ENCODE measurements around the gene DDT.
"Not testable (repeated sequence)": the region's sequence is repeated elsewhere in the genome, so short reads cannot be mapped to it uniquely, and the experiment has no call there.

DDT gene

DNA sequence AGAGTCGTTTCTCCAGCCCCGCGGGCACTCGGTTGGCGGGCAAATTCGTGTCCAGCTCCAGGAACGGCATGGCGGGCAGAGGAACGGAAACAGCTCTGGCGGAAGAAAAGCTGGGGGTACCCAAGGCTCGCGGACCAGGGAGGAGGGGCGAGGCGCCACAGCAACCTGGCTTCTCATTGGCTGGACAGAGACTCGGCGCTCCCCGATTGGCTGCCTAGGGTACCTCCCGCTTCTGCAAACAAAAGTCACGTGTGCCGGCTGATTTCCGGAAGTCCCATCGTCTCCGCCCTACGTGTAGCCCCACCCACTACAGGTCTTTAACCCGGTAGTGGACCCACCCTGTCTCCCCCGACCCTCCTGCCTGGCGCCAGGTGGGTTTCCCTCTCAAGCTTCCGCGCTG, at the start of gene DDT:
TSS of gene DDT (minus strand) at position 97 of the 400 bp plus-strand sequence. CDS start at position 70, 27 bp downstream.
- H2AFZ ChIP-seq (ENCODE audit: low read length); H3K4me1 ChIP-seq (ENCODE audit: insufficient read depth, low read length, severe bottlenecking); H3K27ac ChIP-seq (ENCODE audit: low read depth, low read length, poor library complexity, severe bottlenecking); H3K4me2 ChIP-seq (ENCODE audit: low read length); H3K27me3 ChIP-seq (ENCODE audit: insufficient read depth, low read length); H3K4me3 ChIP-seq (ENCODE audit: low read depth, low read length, poor library complexity, severe bottlenecking); H3K9ac ChIP-seq (ENCODE audit: low read length); H3K9me3 ChIP-seq (ENCODE audit: low read length); H3K9me2 ChIP-seq (ENCODE audit: low read depth, low read length); H4K20me1 ChIP-seq (ENCODE audit: insufficient read depth, low read length); H3F3A ChIP-seq (ENCODE audit: insufficient read depth, low read length); H3K79me2 ChIP-seq (ENCODE audit: insufficient read depth, low read length): not testable (repeated sequence)
- H3K36me3 ChIP-seq (ENCODE audit: insufficient read depth, low read length) = peaks cover 27% of the 10 kb centered on the region

DNA sequence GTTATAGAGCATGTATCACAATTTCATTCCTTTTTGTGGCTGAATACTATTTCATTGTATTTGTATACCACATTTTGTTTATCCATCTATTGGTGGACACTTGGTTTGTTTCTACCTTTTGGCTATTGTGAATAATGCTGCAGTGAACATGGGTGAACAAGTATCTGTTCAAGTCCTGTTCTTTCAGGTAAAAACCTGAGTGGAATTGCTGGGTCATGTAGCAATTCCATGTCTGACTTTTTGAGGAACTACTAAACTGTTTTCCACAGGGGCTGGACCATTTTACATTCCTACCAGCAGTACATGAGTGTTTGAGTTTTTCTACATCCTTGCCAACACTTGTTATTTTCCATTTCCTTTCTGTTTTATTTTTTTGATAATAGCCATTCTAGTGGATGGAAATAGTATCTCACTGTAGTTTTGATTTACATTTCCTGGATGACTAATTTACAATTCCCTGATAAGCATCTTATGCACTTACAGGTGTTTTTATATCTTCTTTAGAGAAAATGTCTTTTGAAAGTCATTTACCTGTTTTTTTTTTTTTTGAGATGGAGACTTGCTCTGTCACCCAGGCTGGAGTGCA, 49.1 kb upstream of the DDT start:
- TF ChIP-seq EZH2 (IDR thresholded peaks at IDR 0.05; ENCODE audit: borderline replicate concordance, low read length) = no peak
- TF ChIP-seq, protein P1, sequence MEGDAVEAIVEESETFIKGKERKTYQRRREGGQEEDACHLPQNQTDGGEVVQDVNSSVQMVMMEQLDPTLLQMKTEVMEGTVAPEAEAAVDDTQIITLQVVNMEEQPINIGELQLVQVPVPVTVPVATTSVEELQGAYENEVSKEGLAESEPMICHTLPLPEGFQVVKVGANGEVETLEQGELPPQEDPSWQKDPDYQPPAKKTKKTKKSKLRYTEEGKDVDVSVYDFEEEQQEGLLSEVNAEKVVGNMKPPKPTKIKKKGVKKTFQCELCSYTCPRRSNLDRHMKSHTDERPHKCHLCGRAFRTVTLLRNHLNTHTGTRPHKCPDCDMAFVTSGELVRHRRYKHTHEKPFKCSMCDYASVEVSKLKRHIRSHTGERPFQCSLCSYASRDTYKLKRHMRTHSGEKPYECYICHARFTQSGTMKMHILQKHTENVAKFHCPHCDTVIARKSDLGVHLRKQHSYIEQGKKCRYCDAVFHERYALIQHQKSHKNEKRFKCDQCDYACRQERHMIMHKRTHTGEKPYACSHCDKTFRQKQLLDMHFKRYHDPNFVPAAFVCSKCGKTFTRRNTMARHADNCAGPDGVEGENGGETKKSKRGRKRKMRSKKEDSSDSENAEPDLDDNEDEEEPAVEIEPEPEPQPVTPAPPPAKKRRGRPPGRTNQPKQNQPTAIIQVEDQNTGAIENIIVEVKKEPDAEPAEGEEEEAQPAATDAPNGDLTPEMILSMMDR (IDR thresholded peaks at IDR 0.05; ENCODE audit: low read length) = no peak

DNA sequence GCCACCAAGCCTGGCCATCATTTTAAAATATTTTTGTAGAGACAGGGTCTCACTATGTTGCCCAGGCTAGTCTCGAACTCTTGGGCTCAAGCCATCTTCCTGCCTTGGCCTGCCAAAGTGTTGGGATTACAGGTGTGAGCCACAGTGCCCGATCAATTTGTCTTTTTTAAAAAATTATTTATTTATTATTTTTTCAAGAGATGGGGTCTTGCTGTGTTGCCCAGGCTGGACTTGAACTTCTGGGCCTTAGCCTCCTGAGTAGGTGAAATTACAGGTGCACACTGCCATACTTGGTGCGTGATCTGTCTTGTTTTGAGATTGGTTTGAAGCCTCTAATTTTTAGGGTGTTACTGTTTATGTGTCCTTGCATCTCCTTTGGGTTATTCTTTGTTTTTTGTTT, 47.1 kb upstream of the DDT start:
- H3K4me2 ChIP-seq (ENCODE audit: low read length) = no peak overlapping the region
- H3K9me3 ChIP-seq (ENCODE audit: low read length) = peaks cover 2% of the 10 kb centered on the region; the same call in 1 of the 2 replicates
- H2AFZ ChIP-seq (ENCODE audit: low read length) = no peak overlapping the region
- H3K27me3 ChIP-seq (ENCODE audit: insufficient read depth, low read length) = no peaks in the 10 kb centered on the region
- no peaks in the 10 kb centered on the region for H3K9me2 ChIP-seq (ENCODE audit: low read depth, low read length)
- no peaks in the 10 kb centered on the region for H3F3A ChIP-seq (ENCODE audit: insufficient read depth, low read length)
- peaks cover 24% of the 10 kb centered on the region for H3K79me2 ChIP-seq (ENCODE audit: insufficient read depth, low read length)
- H4K20me1 ChIP-seq (ENCODE audit: insufficient read depth, low read length) = no peaks in the 10 kb centered on the region
- H3K36me3 ChIP-seq (ENCODE audit: insufficient read depth, low read length) = peaks cover 18% of the 10 kb centered on the region
- no peaks in the 10 kb centered on the region for H3K4me1 ChIP-seq (ENCODE audit: insufficient read depth, low read length, severe bottlenecking)
- no peak overlapping the region for H3K9ac ChIP-seq (ENCODE audit: low read length)
- no peak overlapping the region for H3K27ac ChIP-seq (ENCODE audit: low read depth, low read length, poor library complexity, severe bottlenecking)
- TF ChIP-seq, protein P1 (IDR thresholded peaks at IDR 0.05; ENCODE audit: low read length) = no peak
- TF ChIP-seq EZH2 (IDR thresholded peaks at IDR 0.05; ENCODE audit: borderline replicate concordance, low read length) = no peak
- no peak overlapping the region for H3K4me3 ChIP-seq (ENCODE audit: low read depth, low read length, poor library complexity, severe bottlenecking)

More for the DNA sequence above, 49.1 kb upstream of the DDT start:
- Histone ChIP-seq H2AFZ (ENCODE audit: low read length) (no peak overlapping the region), H3F3A (ENCODE audit: insufficient read depth, low read length) (no peaks in the 10 kb centered on the region), H3K9ac (ENCODE audit: low read length) (no peak overlapping the region), H3K27me3 (ENCODE audit: insufficient read depth, low read length) (no peaks in the 10 kb centered on the region), H3K36me3 (ENCODE audit: insufficient read depth, low read length) (0 out of 2 replicates have a peak, but pooled peaks cover 10% of the 10 kb centered on the region), H3K4me1 (ENCODE audit: insufficient read depth, low read length, severe bottlenecking) (peaks cover 11% of the 10 kb centered on the region), H3K79me2 (ENCODE audit: insufficient read depth, low read length) (peaks cover 12% of the 10 kb centered on the region; the same call in 1 of the 2 replicates), H3K9me3 (ENCODE audit: low read length) (no peaks in the 10 kb centered on the region; the same call in 1 of the 2 replicates), H3K27ac (ENCODE audit: low read depth, low read length, poor library complexity, severe bottlenecking) (no peak overlapping the region), H3K4me3 (ENCODE audit: low read depth, low read length, poor library complexity, severe bottlenecking) (no peak overlapping the region), H4K20me1 (ENCODE audit: insufficient read depth, low read length) (no peaks in the 10 kb centered on the region), H3K4me2 (ENCODE audit: low read length) (no peak overlapping the region), H3K9me2 (ENCODE audit: low read depth, low read length) (no peaks in the 10 kb centered on the region)

DNA sequence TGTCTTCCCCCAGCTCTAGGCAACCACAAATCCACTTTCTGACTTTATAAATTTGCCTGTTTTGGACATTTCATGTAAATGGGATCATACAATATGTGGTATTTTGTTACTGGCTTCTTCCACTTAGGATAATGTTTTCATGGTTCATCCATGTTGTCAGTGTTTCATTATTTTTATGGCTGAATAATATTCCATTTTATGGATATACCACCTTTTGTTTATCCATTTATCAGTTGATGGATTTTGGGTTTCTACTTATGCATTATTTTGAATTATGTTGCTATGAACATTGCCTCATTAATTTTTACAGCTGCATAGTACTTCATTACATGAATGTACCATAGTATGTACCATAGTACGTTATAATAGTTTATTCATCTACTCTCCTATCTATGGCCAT, 41.9 kb upstream of the DDT start:
- no peak overlapping the region for H3K4me3 ChIP-seq (ENCODE audit: low read depth, low read length, poor library complexity, severe bottlenecking)
- TF ChIP-seq, protein P1 (IDR thresholded peaks at IDR 0.05; ENCODE audit: low read length) = no peak
- TF ChIP-seq EZH2 (IDR thresholded peaks at IDR 0.05; ENCODE audit: borderline replicate concordance, low read length) = no peak
- no peaks in the 10 kb centered on the region for H3K27me3 ChIP-seq (ENCODE audit: insufficient read depth, low read length)

More for the DNA sequence above, 41.9 kb upstream of the DDT start:
- no peaks in the 10 kb centered on the region for H3K9me2 ChIP-seq (ENCODE audit: low read depth, low read length)
- peaks cover 6% of the 10 kb centered on the region; the same call in 1 of the 2 replicates for H3K9me3 ChIP-seq (ENCODE audit: low read length)
- no peaks in the 10 kb centered on the region for H3F3A ChIP-seq (ENCODE audit: insufficient read depth, low read length)
- peaks cover 42% of the 10 kb centered on the region for H3K79me2 ChIP-seq (ENCODE audit: insufficient read depth, low read length)
- H2AFZ ChIP-seq (ENCODE audit: low read length) = no peak overlapping the region
- no peak overlapping the region for H3K27ac ChIP-seq (ENCODE audit: low read depth, low read length, poor library complexity, severe bottlenecking)
- H3K9ac ChIP-seq (ENCODE audit: low read length) = no peak overlapping the region
- peaks cover 21% of the 10 kb centered on the region for H3K4me1 ChIP-seq (ENCODE audit: insufficient read depth, low read length, severe bottlenecking)
- peaks cover 14% of the 10 kb centered on the region for H3K36me3 ChIP-seq (ENCODE audit: insufficient read depth, low read length)
- H3K4me2 ChIP-seq (ENCODE audit: low read length) = no peak overlapping the region
- no peaks in the 10 kb centered on the region for H4K20me1 ChIP-seq (ENCODE audit: insufficient read depth, low read length)

Measured in OCI-LY1 (cell line).